GM19238 (cell line): ENCODE measurements around the gene TEX11.
"Not testable (repeated sequence)": the region's sequence is repeated elsewhere in the genome, so short reads cannot be mapped to it uniquely, and the experiment has no call there.

Source experiments
- DNase-seq: peaks from one replicate; pipeline ENCODE4 v3.0.0; 2011; ENCODE audit warnings: low spot score; ENCODE audit not compliant: insufficient read length

TEX11 gene

GRCh38 chrX:70605352-70605751 is 303.2 kb downstream of the TEX11 start:
- DNase-seq, result no peak

DNA sequence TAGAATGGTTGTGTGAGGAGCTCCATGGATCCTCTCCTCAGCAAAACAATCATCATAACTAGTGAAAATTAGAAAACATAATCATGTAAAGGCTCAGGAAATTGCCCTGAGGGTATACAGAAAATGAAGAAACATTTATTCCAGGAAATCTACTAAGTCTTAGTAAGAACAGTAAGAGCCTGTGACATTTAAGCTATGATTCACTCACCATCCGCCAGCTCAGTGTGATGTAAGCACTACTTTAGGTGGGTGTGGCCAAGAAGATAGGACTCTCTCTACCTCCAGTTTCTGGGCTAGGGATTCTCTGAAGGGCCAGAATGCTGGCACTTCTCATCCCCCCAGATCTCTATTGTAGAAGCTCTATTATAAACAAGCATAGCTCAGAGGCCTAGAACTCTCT is 316.4 kb downstream of the TEX11 start:
- no peak for DNase-seq

DNA sequence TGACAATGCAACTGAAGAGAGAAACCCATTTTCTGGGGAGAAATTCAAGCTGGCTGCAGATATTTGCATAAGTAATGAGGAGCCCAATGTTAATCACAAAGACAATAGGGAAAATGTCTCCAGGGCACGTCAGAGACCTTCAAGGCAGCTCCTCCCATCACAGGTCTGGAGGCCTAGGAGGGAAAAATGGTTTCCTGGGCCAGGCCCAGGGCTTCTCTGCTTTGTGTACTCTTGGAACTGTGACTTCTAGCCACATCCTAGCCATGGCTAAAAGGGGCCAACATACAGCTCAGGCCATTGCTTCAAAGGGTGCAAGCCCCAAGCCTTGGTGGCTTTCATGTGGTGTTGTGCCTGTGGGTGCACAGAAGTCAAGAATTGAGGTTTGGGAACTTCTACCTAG is 321.4 kb downstream of the TEX11 start:
- not testable (repeated sequence) for DNase-seq

DNA sequence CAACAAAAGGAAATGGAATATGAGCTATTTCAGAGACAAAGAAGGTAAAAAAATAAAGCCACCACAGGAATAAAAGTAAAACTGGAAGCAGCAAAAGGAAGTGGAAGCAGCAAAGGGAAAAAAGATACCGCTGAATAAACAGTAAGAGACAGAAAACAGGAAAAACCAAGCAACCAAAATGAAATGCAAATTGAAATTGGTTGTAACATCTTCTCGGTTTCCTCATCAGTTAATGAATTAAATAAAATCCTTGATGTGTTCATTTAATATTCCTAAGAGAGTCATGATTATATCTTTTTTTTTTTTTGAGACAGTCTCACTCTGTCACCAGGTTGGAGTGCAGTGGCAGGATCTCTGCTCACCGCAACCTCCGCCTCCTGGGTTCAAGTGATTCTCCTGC is 331.1 kb downstream of the TEX11 start:
- DNase-seq, result no peak

GRCh38 chrX:70569922-70570576 is 338.5 kb downstream of the TEX11 start:
- not testable (repeated sequence) for DNase-seq

GRCh38 chrX:70554948-70555347 is 353.6 kb downstream of the TEX11 start:
- DNase-seq, result no peak

DNA sequence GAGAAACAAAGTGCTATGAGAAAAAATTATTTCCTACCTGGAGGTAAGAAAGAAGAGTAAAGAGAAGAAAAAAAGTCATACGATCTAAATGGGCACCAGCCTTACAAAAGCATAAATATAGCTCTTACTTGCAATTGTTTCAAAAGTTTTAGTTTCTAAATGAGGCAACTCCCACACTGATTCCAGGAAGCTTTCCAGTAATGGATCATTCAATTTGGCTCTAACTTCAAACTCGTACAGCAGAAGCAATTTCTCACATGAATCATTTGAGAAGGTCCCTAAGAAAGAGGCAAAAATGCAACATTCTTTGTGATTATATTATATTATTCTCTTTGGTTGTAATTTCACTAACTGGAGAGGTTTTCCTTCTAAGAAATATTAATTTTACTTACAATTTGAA is 354.0 kb downstream of the TEX11 start:
- DNase-seq, result no peak

DNA sequence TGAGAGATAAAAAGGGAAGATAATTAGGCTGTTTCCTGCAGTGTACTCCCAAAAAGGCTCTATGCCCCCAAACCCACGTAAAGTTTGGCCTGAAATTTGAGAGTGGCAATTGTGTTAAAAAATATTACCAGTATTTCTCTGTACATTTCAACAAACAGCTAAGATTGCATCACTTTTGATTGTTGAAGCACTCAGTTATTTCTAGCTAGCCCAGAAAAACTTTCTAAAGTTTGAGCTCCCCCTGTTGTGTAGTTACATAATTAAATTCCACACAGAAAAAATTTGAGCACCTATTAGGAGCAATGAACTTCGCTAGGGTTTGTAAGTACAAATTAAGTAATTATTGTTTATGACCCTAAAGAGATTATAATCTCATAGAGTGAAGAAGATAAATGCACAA is 354.4 kb downstream of the TEX11 start:
- DNase-seq, result no peak

GRCh38 chrX:70553516-70553915 is 355.0 kb downstream of the TEX11 start:
- no peak for DNase-seq

- DNase-seq, result no peak
These were observed 356.3 kb downstream of the TEX11 start for GRCh38 chrX:70552130-70552704.

DNA sequence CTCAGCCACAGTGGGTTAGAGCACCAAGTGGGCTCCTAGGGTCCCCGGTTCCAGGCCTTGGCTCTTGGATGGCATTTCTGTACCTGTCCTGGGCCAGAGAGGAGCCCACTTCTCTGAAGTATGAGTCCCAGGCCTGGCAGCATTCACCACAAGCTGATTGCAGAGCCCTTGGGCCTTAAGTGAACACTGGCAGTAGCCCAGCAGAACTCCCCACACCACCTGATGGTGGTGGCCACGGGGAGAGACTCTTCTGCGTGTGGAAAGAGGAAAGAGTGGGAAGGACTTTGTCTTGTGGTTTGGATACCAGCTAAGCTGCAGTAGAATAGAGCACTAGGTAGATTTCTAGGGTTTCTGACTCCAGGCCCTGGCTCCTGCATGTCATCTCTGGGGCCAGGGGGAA is 359.1 kb downstream of the TEX11 start:
- DNase-seq, result no peak

GRCh38 chrX:70535198-70535597 is 373.3 kb downstream of the TEX11 start:
- DNase-seq, result no peak

GRCh38 chrX:70527610-70528345 is 380.7 kb downstream of the TEX11 start:
- DNase-seq, result no peak

DNA sequence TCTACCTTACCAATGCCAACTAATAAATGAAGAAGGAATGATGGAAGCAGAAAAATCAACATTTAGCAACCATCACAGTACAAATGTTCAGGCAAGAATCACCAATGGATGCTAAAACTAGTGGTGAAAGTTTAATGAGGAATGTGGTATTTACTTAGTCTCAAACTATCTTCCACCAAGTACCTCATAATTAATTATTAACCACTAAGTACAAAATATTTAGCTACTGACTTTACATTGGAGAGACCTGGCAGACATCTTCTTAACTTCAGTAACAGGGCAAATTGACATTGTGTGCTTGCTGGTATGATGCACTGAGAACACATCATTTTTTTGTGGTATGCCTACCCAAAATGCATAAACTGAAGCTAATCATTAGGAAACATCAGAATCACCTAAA is 381.5 kb downstream of the TEX11 start:
- no peak for DNase-seq

GRCh38 chrX:70525733-70526132 is 382.8 kb downstream of the TEX11 start:
- no peak for DNase-seq

GRCh38 chrX:70515692-70516091 is 392.8 kb downstream of the TEX11 start:
- DNase-seq, result not testable (repeated sequence)

GRCh38 chrX:70515270-70515669 is 393.2 kb downstream of the TEX11 start:
- DNase-seq, result not testable (repeated sequence)

DNA sequence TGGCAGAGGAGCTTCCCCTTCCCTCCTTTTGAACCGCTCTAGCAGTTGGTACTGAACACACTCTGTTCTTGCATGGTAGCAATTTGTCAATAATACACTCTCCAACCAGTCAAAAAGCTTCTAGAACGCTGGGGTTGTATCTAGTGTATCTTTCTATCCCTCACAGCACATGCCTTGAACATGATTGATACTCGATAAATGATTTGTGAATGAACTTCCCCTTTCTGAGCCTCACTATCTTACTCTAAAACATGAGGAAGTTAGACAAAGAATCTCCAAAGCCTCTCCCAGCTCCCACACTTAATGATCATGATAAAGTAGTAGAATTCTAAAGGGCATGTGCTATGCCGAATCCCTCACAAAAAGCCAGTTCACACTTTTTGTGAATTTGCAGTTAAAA is 399.4 kb downstream of the TEX11 start:
- no peak for DNase-seq

DNA sequence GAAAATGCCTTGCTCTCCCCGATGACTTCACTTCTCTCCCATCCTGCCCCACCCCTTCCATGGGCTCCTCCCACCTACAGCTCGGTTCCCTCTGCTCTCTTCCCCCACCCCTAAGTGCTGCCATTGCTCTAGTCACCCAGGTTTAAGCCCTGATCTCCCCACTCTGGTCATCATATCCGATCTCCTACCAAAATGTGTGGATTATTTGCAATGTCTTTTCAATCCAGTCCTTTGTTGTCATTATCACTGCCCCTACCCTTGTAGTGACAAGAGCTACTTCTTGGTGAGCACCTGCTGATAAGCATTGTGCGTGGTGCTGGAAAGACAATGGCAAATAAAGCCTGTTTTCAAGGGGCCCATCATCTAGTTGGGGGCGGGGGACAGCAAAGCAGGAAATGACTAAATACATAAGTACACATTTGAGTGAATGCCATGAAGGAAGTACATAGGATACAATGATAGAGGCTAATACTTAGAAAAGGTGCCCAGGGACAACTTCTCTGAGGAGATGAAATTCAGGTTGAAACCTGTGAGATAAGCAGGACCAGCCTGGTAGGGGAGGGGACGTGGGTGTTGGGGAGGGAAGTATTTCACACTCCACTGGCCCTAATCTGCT is 400.1 kb downstream of the TEX11 start:
- DNase-seq, result no peak

DNA sequence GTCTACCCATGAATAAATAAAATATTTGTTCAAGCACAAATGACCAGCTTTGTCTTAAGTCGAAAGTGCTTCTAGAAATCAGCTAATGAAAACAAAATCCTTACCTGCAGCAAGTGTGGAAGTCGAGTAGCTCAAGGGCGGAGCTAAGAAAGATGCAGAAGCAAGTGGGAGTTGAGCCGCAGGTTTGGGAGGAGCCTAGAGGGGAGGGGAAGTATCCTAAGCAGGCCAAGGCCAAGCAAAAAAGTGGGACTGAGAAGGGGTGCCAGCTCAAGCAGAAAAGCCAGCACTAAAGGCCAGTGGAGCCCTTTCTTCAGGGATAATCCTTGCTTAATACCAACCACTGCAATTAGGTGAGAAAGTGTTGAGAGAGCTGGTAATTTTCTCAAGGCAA is 403.1 kb downstream of the TEX11 start:
- no peak for DNase-seq

DNA sequence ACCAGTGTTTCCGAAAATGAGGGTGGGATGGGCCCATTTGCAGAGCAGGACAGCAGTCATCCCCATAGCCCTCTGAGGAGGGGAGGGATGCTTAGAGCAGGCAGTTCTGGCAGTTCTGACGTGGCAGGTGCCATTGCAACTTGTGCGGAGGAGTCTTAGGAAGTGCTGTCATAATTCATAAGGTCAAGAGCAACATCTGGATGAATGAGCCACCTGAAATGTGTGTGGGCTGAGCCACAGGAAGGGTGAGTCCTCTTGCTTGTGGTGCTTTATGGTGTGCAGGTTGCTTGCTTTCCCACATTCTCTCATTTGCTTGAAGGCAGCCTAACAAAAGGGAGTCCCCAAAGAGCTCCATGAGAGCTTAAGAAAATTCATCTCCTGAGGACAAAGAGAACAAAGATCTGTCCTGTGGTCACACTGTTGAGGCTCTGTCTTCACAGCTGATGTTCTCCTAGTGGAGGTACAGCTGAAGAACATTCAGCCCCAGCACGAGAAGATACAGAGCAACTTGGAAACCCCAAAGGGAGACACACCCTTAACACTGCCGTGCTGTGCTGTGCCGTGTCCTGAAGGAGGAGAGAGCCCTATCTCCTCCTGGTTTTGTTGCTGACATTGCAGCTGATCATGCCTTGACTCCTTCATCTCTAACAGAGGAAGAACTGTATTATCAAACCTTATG is 403.6 kb downstream of the TEX11 start:
- no peak for DNase-seq

GRCh38 chrX:70500826-70501225 is 407.7 kb downstream of the TEX11 start:
- no peak for DNase-seq
